Mesenchymal stem cell (in vitro differentiated cells and primary cell): ENCODE data around the gene RABL6.
"Not testable (repeated sequence)": the region's sequence is repeated elsewhere in the genome, so short reads cannot be mapped to it uniquely, and the experiment has no call there.

ENCODE experiments used
- DNase-seq: peaks from one replicate; pipeline ENCODE4 v3.0.0-alpha.2; 2013
- H2AFZ ChIP-seq: one replicate; pipeline ENCODE4 v1.6.1; 2013; ENCODE audit warnings: low read depth, mild to moderate bottlenecking, control low read depth, inconsistent platforms, low read length, moderate library complexity
- H2AK5ac ChIP-seq: 2 replicates; pipeline ENCODE4 v1.6.1; 2013; ENCODE audit warnings: low read length, moderate library complexity, mild to moderate bottlenecking, inconsistent platforms; ENCODE audit not compliant: severe bottlenecking
- H2BK120ac ChIP-seq: one replicate; pipeline ENCODE4 v1.6.1; 2013; ENCODE audit warnings: low read depth, mild to moderate bottlenecking, inconsistent platforms, low read length, moderate library complexity
- H2BK12ac ChIP-seq, 2 experiments: one replicate each; pipeline ENCODE4 v1.6.1; 2013; ENCODE audit warnings: inconsistent platforms in 2 of 2, low read length in 2 of 2, mild to moderate bottlenecking in 2 of 2, moderate library complexity in 2 of 2, control low read depth in 1 of 2
- H2BK15ac ChIP-seq: one replicate; pipeline ENCODE4 v1.6.1; 2013; ENCODE audit warnings: mild to moderate bottlenecking, low read depth, inconsistent platforms; ENCODE audit not compliant: poor library complexity, severe bottlenecking
- H2BK5ac ChIP-seq: 2 replicates; pipeline ENCODE4 v1.6.1; 2013; ENCODE audit warnings: low read depth, mild to moderate bottlenecking, low read length, control low read depth, inconsistent platforms; ENCODE audit not compliant: poor library complexity, severe bottlenecking
- H3K14ac ChIP-seq, 2 experiments: one replicate each; pipeline ENCODE4 v1.6.1; 2013; ENCODE audit warnings: inconsistent platforms in 2 of 2, low read length in 2 of 2, control low read depth in 1 of 2, mild to moderate bottlenecking in 1 of 2, moderate library complexity in 1 of 2
- H3K18ac ChIP-seq, 2 experiments: one replicate each; pipeline ENCODE4 v1.6.1; 2013; ENCODE audit warnings: inconsistent platforms in 2 of 2, low read length in 2 of 2, control low read depth in 1 of 2, low read depth in 1 of 2, mild to moderate bottlenecking in 1 of 2
- H3K23ac ChIP-seq, 2 experiments: one replicate each; pipeline ENCODE4 v1.6.1; 2013; ENCODE audit warnings: inconsistent platforms in 2 of 2, low read length in 2 of 2, mild to moderate bottlenecking in 2 of 2, moderate library complexity in 2 of 2, control low read depth in 1 of 2
- H3K27ac ChIP-seq: 2 replicates; pipeline ENCODE4 v1.5.1; 2013; ENCODE audit warnings: mild to moderate bottlenecking, moderate library complexity, low read length, control low read depth, inconsistent platforms; ENCODE audit not compliant: poor library complexity, severe bottlenecking
- H3K27me3 ChIP-seq, 2 experiments: 2 replicates each; pipeline versions ENCODE4 v1.6.1 to v1.7.0; 2013; ENCODE audit warnings: low read length in 2 of 2, mild to moderate bottlenecking in 2 of 2, moderate library complexity in 2 of 2, control low read depth in 1 of 2, inconsistent platforms in 1 of 2; ENCODE audit not compliant: control insufficient read depth in 1 of 2, insufficient read depth in 1 of 2
- H3K36me3 ChIP-seq, 2 experiments: 2 replicates each; pipeline versions ENCODE4 v1.6.1 to v1.7.0; 2013; ENCODE audit warnings: low read length in 2 of 2, control low read depth in 1 of 2, inconsistent platforms in 1 of 2, low read depth in 1 of 2, mild to moderate bottlenecking in 1 of 2; ENCODE audit not compliant: insufficient read depth in 2 of 2, control insufficient read depth in 1 of 2
- H3K4ac ChIP-seq, 2 experiments: one replicate each; pipeline ENCODE4 v1.6.1; 2013; ENCODE audit warnings: inconsistent platforms in 2 of 2, low read length in 2 of 2, mild to moderate bottlenecking in 2 of 2, moderate library complexity in 2 of 2, control low read depth in 1 of 2, low read depth in 1 of 2
- H3K4me1 ChIP-seq: 2 replicates; pipeline ENCODE4 v1.6.1; 2013; ENCODE audit warnings: low read depth, low read length, control low read depth; ENCODE audit not compliant: control insufficient read depth, insufficient read depth
- H3K4me2 ChIP-seq: 2 replicates; pipeline ENCODE4 v1.6.1; 2013; ENCODE audit warnings: low read length, mild to moderate bottlenecking, inconsistent platforms; ENCODE audit not compliant: poor library complexity, severe bottlenecking
- H3K4me3 ChIP-seq, 2 experiments: 2 replicates each; pipeline versions ENCODE4 v1.5.1 to v1.7.0; 2013; ENCODE audit warnings: low read length in 2 of 2, mild to moderate bottlenecking in 2 of 2, control low read depth in 1 of 2, low read depth in 1 of 2; ENCODE audit not compliant: insufficient read depth in 1 of 2
- H3K79me1 ChIP-seq: replicated peaks from 2 replicates; pipeline ENCODE4 v1.6.1; 2013; ENCODE audit warnings: mild to moderate bottlenecking, control low read depth, low read length, inconsistent platforms; ENCODE audit not compliant: poor library complexity, severe bottlenecking
- H3K9ac ChIP-seq: 2 replicates; pipeline ENCODE4 v1.7.0; 2013; ENCODE audit warnings: mild to moderate bottlenecking, low read length, moderate library complexity
- H3K9me3 ChIP-seq: 2 replicates; pipeline ENCODE4 v1.7.0; 2013; ENCODE audit warnings: mild to moderate bottlenecking, low read length; ENCODE audit not compliant: control insufficient read depth
- H4K8ac ChIP-seq: one replicate; pipeline ENCODE4 v1.6.1; 2013; ENCODE audit warnings: inconsistent platforms, mild to moderate bottlenecking, low read length, moderate library complexity
- H4K91ac ChIP-seq: one replicate; pipeline ENCODE4 v1.6.1; 2013; ENCODE audit warnings: mild to moderate bottlenecking, low read length, inconsistent platforms
- WGBS: methylation state at CpG from one replicate; pipeline ENCODE4 v1.1.7; 2013; ENCODE audit warnings: mixed read lengths; 5-methylcytosine and 5-hydroxymethylcytosine counted together

RABL6 gene

GRCh38 chr9:136867917-136868316 lies 60.2 kb downstream of the RABL6 start:
- H3K9ac ChIP-seq, result no peak overlapping the region
- H3K4me1 ChIP-seq, result peaks cover 10% of the 10 kb centered on the region
- 97% methylated on average over 18 of the region's 18 CpGs for WGBS
- H2BK15ac ChIP-seq, result no peak overlapping the region
- H3K4me3 ChIP-seq, result no peak overlapping the region
- no peak overlapping the region for H2BK120ac ChIP-seq
- no peak overlapping the region for H3K23ac ChIP-seq
- peaks cover 19 to 22% of the 10 kb centered on the region in 2 experiments for H3K36me3 ChIP-seq
- no peak overlapping the region for H2AFZ ChIP-seq
- H2AK5ac ChIP-seq, result no peak overlapping the region
- no peak overlapping the region for H3K27ac ChIP-seq
- H3K27me3 ChIP-seq, result no peaks in the 10 kb centered on the region
- H3K4ac ChIP-seq, result no peak overlapping the region
- peaks cover 13% of the 10 kb centered on the region for H3K79me1 ChIP-seq
- no peak overlapping the region for H2BK5ac ChIP-seq
- no peak overlapping the region for H4K8ac ChIP-seq
- no peaks in the 10 kb centered on the region for H3K9me3 ChIP-seq
- no peak overlapping the region for H3K18ac ChIP-seq
- H2BK12ac ChIP-seq, result no peak overlapping the region
- no peak overlapping the region for H3K4me2 ChIP-seq
- H3K14ac ChIP-seq, result no peak overlapping the region
- DNase-seq, result no peak
- H4K91ac ChIP-seq, result no peak overlapping the region

DNA sequence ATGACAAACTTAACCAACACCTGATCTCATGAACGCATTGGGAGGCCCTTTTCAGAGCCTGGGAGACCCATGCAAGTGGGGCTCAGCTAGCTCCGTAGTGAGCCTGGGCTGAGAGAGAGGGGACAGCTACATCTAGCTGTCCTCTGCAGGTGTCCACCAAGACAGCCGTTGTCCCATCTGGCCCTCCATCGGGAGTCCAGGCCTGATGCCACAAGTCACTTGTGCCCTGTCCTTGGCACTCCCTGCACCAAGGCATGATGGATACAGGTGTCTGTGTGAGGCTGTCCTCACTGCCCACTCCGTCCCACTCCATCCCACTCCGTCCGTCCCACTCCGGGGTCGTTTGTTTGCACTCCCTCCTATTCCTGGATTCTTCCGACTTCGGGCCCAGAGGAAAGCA lies 60.9 kb downstream of the RABL6 start:
- H3K27ac ChIP-seq, result no peak overlapping the region
- peaks cover 6% of the 10 kb centered on the region for H3K79me1 ChIP-seq
- H4K91ac ChIP-seq, result no peak overlapping the region
- H2AK5ac ChIP-seq, result no peak overlapping the region
- no peak for DNase-seq
- H3K27me3 ChIP-seq, result no peaks in the 10 kb centered on the region
- no peak overlapping the region for H2BK5ac ChIP-seq
- H2BK12ac ChIP-seq, result no peak overlapping the region
- no peak overlapping the region for H3K18ac ChIP-seq
- H2AFZ ChIP-seq, result no peak overlapping the region
- H3K4me3 ChIP-seq, result no peak overlapping the region
- 95% methylated on average over 11 of the region's 11 CpGs for WGBS
- H3K4ac ChIP-seq, result no peak overlapping the region
- no peaks in the 10 kb centered on the region for H3K9me3 ChIP-seq
- H3K4me1 ChIP-seq, result peaks cover 9% of the 10 kb centered on the region
- H4K8ac ChIP-seq, result no peak overlapping the region
- H2BK120ac ChIP-seq, result no peak overlapping the region
- H3K9ac ChIP-seq, result no peak overlapping the region
- no peak overlapping the region for H3K4me2 ChIP-seq
- no peak overlapping the region for H2BK15ac ChIP-seq
- no peak overlapping the region for H3K23ac ChIP-seq
- H3K14ac ChIP-seq, result no peak overlapping the region
- peaks cover 12 to 14% of the 10 kb centered on the region in 2 experiments for H3K36me3 ChIP-seq

DNA sequence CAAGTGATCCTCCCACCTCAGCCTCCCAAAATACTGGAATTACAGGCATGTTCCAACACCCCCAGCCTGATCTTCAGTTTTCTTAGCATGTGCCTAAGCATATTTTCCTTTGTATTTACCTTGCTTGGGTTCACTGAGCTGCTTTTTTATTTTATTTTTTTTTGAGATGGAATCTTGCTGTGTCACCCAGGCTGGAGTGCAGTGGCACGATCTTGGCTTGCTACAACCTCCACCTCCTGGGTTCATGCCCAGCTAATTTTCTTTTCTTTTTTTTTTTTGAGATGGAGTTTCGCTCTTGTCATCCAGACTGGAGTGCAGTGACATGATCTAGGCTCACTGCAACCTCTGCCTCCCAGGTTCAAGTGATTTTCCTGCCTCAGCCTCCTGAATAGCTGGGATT lies 61.9 kb downstream of the RABL6 start:
- not testable (repeated sequence) for H3K9me3 ChIP-seq, H4K91ac ChIP-seq, DNase-seq, H3K27me3 ChIP-seq, H3K4ac ChIP-seq, H3K4me1 ChIP-seq, H3K27ac ChIP-seq, H3K36me3 ChIP-seq, H2BK5ac ChIP-seq, H3K4me3 ChIP-seq, H2AFZ ChIP-seq, H4K8ac ChIP-seq, H2AK5ac ChIP-seq, H2BK15ac ChIP-seq, H3K18ac ChIP-seq, H2BK120ac ChIP-seq, H3K9ac ChIP-seq, H3K23ac ChIP-seq, H3K4me2 ChIP-seq, H2BK12ac ChIP-seq, H3K79me1 ChIP-seq, H3K14ac ChIP-seq
- WGBS, result 83% methylated on average over 2 of the region's 2 CpGs

DNA sequence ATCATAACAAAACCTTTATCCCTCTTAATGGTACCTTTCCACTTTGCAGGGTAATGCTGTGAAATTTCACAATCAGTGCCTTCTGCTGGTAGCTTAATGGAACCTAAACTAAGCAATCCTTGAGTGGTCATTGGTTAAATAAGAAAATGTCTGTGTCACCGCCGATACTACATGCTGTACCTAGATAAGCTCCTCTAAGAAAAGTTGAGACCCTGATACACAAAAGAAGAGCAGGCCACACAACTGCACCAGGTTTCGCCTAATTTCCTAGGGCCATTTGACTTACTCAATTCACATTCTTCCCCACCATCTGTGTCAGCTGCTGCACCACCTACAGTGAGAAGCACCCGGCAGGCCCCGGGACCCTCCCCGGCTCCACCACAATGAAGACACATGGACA lies 67.4 kb downstream of the RABL6 start:
- H3K4me3 ChIP-seq, result no peak overlapping the region
- no peak overlapping the region for H4K8ac ChIP-seq
- H3K27me3 ChIP-seq, result peaks cover 0 to 4% of the 10 kb centered on the region in 2 experiments
- no peak overlapping the region for H3K4ac ChIP-seq
- no peak overlapping the region for H3K9ac ChIP-seq
- no peak overlapping the region for H3K27ac ChIP-seq
- H2AK5ac ChIP-seq, result no peak overlapping the region
- H2BK12ac ChIP-seq, result no peak overlapping the region
- H4K91ac ChIP-seq, result no peak overlapping the region
- no peak overlapping the region for H3K4me2 ChIP-seq
- no peak for DNase-seq
- no peak overlapping the region for H2BK15ac ChIP-seq
- 96% methylated on average over 6 of the region's 6 CpGs for WGBS
- no peak overlapping the region for H3K23ac ChIP-seq
- no peaks in the 10 kb centered on the region for H3K4me1 ChIP-seq
- no peaks in the 10 kb centered on the region for H3K9me3 ChIP-seq
- H3K14ac ChIP-seq, result no peak overlapping the region
- H3K36me3 ChIP-seq, result no peaks in the 10 kb centered on the region
- H2BK5ac ChIP-seq, result no peak overlapping the region
- H3K18ac ChIP-seq, result no peak overlapping the region
- no peak overlapping the region for H2AFZ ChIP-seq
- H3K79me1 ChIP-seq, result no peaks in the 10 kb centered on the region
- no peak overlapping the region for H2BK120ac ChIP-seq
